Measurements from ENCODE around the gene DOCK3. TPM values are rescaled to one million over a fixed set of nuclear protein-coding genes. Genes with fewer than 3 reads are reported as not detected.

The DOCK3 gene
- total and polyA plus RNA-seq, 2 donors (not counting 3 experiments of a cell fraction or from before 2014, with no cell fraction given) = 0.08 to 0.13 TPM

GRCh38 chr3:50661321-50661837 is 13.3 kb upstream of the DOCK3 start:
- Histone ChIP-seq H3K27ac (ENCODE audit: insufficient read depth, low read depth, low read length) (no peak overlapping the region), H3K36me3 (ENCODE audit: control insufficient read depth in 2 of 2, extremely low read depth in 1 of 2, insufficient read depth in 2 of 2, low read length in 2 of 2) (no peaks in the 10 kb centered on the region), H4K20me1 (replicated peaks; ENCODE audit: control insufficient read depth, extremely low read depth, insufficient read depth, low read length) (no peaks in the 10 kb centered on the region), H3K9ac (replicated peaks; ENCODE audit: extremely low read depth, insufficient read depth, low read length) (no peak overlapping the region), H3K27me3 (ENCODE audit: control insufficient read depth in 2 of 2, insufficient read depth in 2 of 2, low read length in 2 of 2) (no peaks in the 10 kb centered on the region), H2AFZ (ENCODE audit: low read depth, low read length) (no peak overlapping the region), H3K79me2 (ENCODE audit: control insufficient read depth, insufficient read depth, low read length) (no peaks in the 10 kb centered on the region), H3K4me3 (replicated peaks in 1 of 3; ENCODE audit: insufficient read depth in 1 of 3, low read depth in 1 of 3, low read length in 3 of 3) (no peak overlapping the region), H3K4me2 (ENCODE audit: insufficient read depth, low read length) (no peak overlapping the region), H3K4me1 (ENCODE audit: control insufficient read depth, extremely low read depth, insufficient read depth, low read length) (no peaks in the 10 kb centered on the region), H3K9me1 (replicated peaks; ENCODE audit: control insufficient read depth, extremely low read depth, insufficient read depth, low read length) (no peaks in the 10 kb centered on the region), H3K9me3 (replicated peaks; ENCODE audit: control insufficient read depth, insufficient read depth, low read length) (no peaks in the 10 kb centered on the region)
- dilution Hi-C loops (cut with MboI; ENCODE audit: extremely low pct_ligation_motif_present, low sequenced_read_pairs) (no loop called here), intact Hi-C loops (cut with micrococcal nuclease) (no loop called here)
- ChIA-PET POLR2A (no interaction called here), CTCF (interaction anchor here (2.3 kb wide), 1 partner anchor 9 kb away, joined by 9 read pairs; no protein-coding TSS in a partner anchor)
- TF ChIP-seq FOS (IDR thresholded peaks at IDR 0.05; ENCODE audit: borderline replicate concordance, insufficient read depth, low read length) (no peak), JUN (IDR thresholded peaks at IDR 0.05; ENCODE audit: borderline replicate concordance, insufficient read depth, insufficient read length, low read depth) (no peak), MAX (IDR thresholded peaks at IDR 0.05; ENCODE audit: insufficient read depth, insufficient read length) (no peak), POLR2A (IDR thresholded peaks at IDR 0.05; ENCODE audit: low read depth, low read length) (no peak), GATA2 (IDR thresholded peaks at IDR 0.05; ENCODE audit: insufficient read depth, insufficient read length, low read depth, low read length) (no peak), MYC (IDR thresholded peaks at IDR 0.05; ENCODE audit: low read depth, low read length) (no peak), POLR2AphosphoS5 (IDR thresholded peaks at IDR 0.05; ENCODE audit: insufficient read depth, low read depth, low read length) (no peak), EZH2 (IDR thresholded peaks at IDR 0.05; ENCODE audit: borderline replicate concordance, low read depth, low read length, severe bottlenecking) (no peak), CTCF (IDR thresholded peaks at IDR 0.05; ENCODE audit: extremely low read depth in 1 of 2, insufficient read depth in 1 of 2, low read depth in 1 of 2, low read length in 2 of 2) (no peak)
- DNase-seq (ENCODE audit: low read depth, low spot score) (no peak), FAIRE-seq (no peak)
- no TSS peak for BruUV-seq (replicated peaks)

Data from endothelial cell of umbilical vein (primary cell).